GM12874 (cell line): Measurements from ENCODE around the gene JAKMIP2.

ENCODE experiments used
- CTCF ChIP-seq: IDR thresholded peaks from 2 replicates; pipeline ENCODE4 v1.5.1; 2011; ENCODE audit warnings: low read depth, mild to moderate bottlenecking, control low read depth, low read length, moderate library complexity; ENCODE audit not compliant: insufficient read depth

The JAKMIP2 gene

GRCh38 chr5:147555176-147555575 is 227.4 kb downstream of the JAKMIP2 start:
- no peak for TF ChIP-seq CTCF

- TF ChIP-seq CTCF: no peak
Observed at GRCh38 chr5:147554261-147554817, 228.2 kb downstream of the JAKMIP2 start.

DNA sequence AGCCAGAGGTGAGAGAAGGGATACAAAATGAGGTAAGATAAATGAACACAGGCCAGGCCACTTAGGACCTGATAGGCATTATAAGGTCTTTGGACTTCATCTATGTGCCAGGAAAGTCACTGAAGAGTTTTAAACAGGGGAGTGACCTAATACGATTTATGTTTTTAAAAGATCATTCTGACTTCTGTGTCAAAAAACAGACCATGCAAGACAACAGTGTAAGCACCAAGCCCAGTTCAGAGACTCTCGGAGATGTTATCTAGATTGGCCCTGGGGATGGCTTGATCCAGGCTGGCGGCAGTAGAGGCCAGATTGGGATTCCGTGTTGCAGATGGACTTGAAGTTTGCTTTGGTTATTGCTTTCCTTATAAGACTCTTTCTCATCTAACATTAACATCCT is 229.6 kb downstream of the JAKMIP2 start:
- TF ChIP-seq CTCF: no peak

DNA sequence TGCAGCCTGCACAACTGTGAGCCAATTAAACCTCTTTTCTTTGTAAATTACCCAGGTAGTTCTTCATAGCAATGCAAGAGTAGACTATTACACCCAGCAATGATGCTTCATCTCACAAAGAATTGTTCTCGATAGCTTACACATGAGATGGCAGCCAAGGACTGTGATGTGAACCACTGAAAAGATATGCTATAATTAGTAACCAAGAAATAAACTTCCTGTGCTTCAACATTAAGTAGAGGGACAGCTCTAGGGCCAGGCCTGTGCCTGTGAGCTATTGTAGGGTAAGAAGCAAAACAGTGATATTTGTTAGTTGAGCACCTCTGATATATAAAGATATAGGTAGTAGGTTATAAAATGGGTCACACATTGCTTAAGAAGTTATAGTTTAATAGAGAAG is 230.9 kb downstream of the JAKMIP2 start:
- no peak for TF ChIP-seq CTCF

- no peak for TF ChIP-seq CTCF
Observed at GRCh38 chr5:147547730-147548129, 234.8 kb downstream of the JAKMIP2 start.

DNA sequence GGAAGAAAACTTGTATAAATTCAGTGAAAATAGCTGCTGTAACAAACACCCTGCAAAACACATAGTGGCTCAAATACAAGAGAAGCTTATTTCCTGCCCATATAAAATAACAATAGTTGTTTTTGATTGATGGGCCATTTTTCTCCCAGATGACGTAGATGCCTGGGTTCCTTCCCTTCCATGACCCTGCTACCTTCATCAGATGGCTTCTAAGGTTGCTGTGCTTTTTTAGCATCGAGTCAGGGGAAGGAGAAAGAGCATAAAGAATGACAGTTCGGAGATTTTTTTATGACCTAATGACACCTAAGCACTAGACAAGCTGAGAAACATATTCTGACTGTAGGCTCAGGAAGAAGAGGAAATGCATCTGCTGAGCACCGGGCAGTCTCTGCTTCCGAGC is 238.0 kb downstream of the JAKMIP2 start:
- no peak for TF ChIP-seq CTCF

DNA sequence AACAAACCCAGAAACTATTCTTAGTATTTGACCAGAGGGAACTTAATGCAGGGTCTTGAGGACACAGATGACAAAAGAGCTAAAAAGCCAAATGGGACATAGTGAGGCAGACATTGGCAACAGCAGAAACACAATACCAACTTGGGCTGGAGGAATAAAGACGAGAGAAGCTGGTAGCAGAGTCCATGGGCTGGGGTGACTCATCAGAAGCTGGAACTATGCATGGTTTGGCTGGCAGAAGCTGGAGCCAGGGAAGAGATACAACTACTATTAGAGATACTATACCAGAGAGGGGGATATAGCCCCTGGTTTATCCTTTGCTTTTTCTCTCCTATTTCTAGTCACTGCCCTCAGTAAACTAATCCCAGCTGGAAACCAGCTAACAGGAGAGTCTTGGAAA is 243.5 kb downstream of the JAKMIP2 start:
- no peak for TF ChIP-seq CTCF
